HG02798 (cell line): ENCODE results near the gene DRAXIN.

ENCODE experiments used
- ATAC-seq: cut with Tn5 transposase; IDR thresholded peaks from one replicate; pipeline ENCODE4 v1.9.1; 2021; ENCODE audit warnings: mild to moderate bottlenecking; ENCODE audit not compliant: unreplicated experiment, poor library complexity

Gene DRAXIN

DNA sequence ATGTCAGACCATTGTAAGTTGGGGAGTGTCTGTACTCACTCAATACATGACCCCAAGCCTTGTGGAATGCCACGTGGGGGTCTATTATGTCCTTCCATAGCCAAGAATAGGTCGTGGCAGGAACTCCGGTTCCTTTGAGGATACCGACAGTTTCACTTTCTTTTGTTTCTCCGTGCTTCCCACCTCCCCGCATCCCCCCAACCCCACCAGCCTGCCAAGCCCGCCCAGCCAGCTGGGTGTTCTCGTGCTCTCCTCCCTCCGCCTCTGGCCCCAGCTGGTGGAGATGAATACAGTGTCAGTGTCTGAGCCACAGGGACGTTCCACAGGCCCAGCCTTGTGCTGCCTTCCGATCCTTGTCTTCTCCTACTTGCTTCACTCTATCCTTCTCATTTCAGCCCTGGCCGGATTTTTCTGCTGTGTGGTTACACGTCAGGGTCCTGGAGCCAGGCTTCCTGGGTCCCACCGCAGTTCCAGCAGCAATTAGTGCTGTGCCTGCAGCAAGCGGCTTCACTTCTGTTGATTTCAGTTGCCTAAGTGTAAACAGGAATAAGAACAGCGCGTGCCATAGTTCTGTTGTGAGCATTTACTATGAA is 40.3 kb downstream of the DRAXIN start:
- no peak for ATAC-seq

DNA sequence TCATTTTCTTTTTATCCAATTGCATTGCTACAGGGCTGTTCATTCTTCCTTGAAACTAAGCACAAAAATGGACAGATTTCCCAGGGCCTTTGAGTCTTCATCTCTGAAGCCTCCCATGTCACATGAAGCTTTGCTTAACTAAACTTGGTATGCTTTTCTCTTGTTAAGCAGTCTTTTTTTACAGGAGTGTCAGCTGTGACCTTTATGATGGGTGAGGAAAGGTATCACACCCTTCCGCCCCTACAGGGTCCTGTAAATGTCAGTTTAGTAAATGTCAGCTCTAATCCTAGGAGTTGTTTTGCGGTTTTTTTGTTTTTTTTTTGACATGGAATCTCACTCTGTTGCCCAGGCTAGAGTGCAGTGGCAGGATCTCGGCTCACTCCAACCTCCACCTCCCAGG is 41.8 kb downstream of the DRAXIN start:
- no peak for ATAC-seq

GRCh38 chr1:11735531-11735853 is 44.0 kb downstream of the DRAXIN start:
- ATAC-seq, result no peak

GRCh38 chr1:11735854-11736745 is 44.6 kb downstream of the DRAXIN start, which contains the start of gene AGTRAP:
Gene AGTRAP (plus strand): TSS chr1:11736136. CDS start chr1:11736209, 73 bp downstream.
- ATAC-seq, result peak; percentile 78

DNA sequence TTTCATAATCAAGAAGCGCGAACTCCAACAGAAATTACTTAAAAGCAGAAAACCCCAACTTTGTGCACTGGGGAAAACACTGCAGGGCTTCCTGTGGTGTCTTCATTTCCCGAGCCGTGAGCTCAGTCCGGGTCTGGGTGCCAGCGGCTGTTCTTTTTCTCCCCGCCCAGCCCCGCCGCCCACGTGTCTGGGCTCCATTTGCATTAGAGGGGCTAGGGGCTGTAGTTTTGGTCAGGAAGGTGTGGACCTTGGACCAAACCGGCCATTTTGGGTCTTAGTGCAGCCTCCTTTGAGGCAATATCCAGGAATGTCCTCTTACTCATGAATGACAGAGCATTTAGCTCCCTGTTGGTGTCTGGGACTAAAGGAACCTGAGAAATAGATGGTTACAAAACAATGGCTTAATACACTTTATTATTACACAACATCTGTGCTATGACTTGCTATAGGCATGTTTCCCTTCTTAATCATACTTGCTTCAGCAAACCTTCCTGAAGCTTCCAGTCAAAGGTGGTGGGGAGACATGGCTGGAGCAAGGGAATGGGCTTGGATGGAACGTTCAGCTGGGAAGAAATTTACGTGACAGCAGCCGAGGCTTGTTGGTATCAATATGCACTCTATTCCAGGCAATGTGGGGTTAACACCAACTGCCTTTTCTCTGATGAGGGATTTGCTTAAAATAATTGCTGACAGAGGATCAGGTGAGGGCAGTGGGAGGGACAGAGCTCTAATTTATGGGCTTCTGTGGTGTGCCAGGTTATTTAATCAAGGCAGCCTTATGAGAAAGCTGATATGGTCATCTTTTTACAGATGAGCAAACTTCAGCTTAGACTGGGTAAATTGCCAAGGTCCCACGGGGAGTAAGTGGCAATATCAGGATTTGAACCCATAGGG is 45.5 kb downstream of the DRAXIN start:
- ATAC-seq, result no peak

DNA sequence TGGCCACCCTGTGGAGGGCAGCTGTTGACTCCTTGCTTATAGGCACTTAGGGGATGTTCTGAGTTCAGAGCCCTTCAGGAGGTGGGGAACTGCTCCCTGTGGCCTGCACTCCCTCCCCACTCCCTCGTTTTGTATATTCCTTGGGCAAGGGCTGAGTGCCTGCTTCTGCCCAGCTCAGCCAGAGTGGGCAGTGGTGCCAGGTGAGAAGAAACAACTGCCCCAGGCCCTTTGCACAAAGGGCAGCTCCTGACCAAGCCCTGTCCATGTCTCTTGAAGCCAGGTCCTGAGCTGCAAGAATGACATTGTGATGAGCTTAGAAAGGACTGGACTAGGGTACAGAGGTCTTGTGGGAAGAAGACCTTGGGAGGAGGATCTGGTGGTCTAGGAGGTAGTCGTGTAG is 46.6 kb downstream of the DRAXIN start:
- ATAC-seq, result no peak

DNA sequence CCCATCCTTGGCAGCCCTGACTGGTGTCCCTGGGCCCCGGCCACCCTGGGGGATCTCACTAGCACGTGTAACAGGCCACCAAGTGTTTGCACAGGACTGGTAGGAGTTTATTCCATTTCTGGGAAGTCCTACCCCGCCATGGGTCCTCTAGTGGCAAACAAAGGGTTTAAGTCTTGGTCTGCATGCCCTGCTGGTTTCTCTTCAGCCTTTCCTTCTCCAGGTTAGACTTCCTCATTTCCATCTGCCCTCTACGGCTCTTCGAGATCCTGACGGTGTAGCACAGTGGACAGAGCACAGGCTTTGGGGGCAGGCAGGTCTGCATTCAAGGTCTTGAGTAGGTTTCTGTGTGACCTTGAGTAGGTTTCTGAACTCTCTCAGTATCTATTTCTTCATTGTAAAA is 47.3 kb downstream of the DRAXIN start:
- no peak for ATAC-seq

DNA sequence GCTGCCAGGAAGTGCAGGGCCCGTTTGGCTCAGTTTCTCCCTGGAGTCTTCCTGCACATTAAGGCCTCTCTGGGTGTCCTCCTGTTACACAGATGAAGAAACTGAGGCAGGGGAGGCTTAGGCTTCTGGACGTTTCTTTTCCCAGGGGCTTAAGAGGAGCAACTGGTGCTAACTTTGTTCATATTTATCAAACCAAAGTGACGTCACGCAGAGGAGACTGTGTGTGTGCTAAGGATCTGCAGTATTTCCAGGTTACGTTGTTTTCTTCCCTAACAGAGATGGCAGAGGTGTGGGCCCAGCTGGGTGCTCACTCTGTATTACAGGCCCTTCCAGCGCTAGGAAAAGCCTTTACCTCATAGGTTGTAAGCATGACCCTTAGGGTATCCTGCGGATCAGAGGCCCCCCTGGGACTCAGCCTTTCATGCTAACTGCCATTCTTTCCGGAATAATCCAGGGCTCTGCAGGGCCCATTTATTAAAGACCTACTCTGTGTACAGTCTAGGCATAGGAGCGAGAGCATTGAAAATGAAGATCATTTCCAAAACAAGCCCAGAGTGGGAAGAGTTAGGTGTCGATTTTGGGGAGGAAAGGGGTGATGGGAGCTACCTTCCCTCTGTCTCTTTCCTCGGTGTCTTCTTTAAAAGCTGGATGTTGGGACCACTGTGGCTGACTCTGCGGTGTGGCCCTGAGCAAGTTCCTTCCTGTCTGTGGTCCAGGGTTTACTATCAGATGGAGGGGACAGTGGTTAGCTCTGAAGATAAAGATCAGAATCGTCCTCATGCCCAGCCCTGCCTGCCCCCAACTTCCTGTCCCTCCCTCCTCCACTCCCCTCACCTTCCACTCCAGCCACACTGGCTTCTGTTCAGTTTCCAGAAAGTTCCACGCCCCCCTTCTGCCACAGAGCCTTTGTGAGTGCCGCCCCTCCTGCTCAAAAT is 49.0 kb downstream of the DRAXIN start:
- no peak for ATAC-seq

GRCh38 chr1:11741482-11741881 is 50.0 kb downstream of the DRAXIN start:
- no peak for ATAC-seq

GRCh38 chr1:11741919-11742558 is 50.5 kb downstream of the DRAXIN start:
- no peak for ATAC-seq

DNA sequence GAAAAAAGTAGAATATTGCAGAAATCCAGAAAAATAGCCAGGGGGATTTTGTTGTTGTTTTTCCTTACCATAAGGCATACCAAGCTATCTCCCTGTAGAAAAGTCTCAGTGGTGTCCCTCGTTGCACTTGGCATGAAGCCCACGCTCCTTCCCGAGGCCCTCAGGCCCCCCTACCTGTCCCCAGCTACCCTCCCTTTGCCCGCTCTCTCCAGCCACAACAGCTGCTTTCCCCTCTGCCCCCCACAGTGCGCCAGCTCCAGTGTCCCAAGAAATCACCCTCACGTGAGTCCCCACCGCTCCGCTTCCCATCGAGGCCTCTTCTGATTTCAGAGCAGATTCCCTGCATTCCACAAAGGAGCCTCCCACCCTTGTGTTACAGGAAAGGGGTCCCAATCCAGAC is 52.8 kb downstream of the DRAXIN start:
- no peak for ATAC-seq

DNA sequence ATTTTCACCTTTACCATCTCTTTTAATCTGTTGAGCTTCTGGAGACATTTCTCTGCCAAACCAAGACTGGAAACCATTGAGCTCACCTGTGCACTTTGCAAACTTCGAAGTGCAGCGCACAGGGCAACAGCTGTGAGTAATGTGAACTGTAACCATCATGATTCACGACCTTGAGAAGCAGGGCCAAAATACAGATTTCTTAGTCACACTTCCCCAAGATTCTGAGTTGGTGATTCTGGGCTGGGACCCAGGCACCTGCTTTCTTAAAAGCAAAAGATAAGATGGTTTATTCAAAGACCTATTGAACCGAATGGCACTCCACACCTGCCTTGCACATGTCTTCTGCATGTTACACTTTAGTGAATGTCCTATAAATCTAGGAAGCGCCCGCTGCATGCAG is 54.6 kb downstream of the DRAXIN start:
- ATAC-seq, result no peak

DNA sequence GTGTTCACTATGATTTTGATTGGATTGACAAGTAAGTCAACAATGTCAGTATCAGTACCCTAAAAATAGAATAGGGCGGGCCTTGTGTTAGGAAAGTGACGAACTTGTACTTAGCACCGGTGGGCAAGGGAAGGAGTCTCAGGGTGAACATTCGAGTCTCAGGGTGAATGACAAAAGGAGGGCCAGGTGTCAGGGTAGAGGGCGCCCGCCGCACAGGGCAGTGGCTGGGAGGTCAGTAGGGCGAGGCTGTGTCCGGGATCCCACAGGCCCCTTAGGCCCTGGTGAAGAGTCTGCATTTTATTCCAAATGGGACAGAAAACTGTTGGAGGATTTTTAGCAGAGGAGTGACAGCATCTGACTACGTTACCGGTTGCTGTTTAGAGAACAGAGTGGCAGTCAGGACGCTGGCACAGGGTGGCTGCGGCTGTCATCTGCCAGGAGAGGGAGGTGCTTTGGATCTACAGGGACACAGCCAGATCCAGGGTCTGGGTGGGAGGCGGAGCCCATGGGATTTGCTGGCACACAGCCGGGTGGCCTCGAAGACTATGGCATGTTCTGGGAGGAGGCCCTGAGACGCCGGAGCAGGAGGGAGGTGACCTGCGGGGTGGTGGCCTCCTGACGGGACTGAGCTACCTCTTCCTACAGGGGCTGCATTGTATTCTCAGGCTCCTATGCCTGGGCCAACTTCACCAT is 55.4 kb downstream of the DRAXIN start:
- ATAC-seq, result no peak

DNA sequence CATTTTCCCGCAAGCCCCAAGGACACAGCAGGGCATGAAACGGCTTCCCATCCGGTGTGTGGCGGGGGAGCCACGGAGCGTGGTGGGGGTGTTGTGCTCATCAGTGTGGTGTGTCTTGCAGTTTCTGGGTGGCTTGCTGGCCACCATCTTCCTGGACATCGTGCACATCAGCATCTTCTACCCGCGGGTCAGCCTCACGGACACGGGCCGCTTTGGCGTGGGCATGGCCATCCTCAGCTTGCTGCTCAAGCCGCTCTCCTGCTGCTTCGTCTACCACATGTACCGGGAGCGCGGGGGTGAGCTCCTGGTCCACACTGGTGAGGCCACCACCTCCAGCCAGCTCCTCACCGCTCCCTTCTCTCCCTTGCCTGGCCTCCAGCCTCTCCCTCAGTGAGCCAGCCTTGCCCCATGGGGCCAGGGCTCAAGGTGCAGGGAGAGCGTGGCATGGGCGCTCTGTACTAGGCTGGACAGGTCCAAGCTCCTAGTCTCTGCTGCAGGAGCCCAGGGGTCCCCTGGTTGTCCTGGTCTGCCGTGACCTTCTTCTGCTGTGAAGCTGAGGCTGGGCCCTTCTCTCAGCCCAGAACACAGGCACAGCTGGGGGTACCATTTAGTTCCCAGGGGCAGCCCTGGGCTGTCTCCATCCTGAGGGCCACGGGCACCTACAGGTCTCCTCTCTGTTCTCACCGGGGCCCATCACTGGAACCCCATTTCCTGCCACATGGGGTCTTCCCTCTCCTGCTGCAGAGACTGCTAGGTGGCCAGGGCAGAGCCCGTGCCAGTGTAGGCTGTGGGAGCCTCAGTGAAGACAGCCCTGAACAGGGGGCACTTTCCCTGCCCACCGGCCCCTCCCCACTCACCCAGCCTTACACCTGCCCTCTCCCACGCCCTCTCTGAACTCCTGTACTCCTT is 57.0 kb downstream of the DRAXIN start:
- ATAC-seq, result no peak

DNA sequence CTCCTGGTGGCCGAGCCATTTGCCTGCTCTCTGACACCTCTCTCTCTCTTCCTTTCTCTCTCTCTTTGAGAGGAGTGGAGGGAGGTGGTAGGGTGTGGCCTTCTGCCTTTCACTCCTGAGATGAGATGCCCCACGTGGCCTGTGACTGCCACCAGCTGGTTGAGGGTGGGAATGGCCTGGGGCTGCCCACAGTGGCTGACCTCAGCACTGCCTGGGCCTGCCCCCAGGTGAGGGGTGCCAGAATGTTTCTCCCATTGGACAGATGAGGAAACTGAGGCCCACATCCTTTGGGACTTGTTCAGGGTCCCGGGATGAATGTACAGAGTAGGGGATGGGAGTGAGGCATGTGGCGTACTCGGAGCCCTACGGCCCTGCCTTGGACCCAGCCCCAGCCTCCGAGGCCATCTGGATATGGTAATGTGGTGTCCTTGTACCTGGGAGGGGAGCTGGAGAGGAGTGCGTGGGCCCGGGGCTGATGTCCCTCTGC is 57.7 kb downstream of the DRAXIN start:
- ATAC-seq, result no peak

GRCh38 chr1:11749996-11750395 is 58.5 kb downstream of the DRAXIN start:
- no peak for ATAC-seq

- no peak for ATAC-seq
Measured at GRCh38 chr1:11751087-11751486, 59.6 kb downstream of the DRAXIN start.
